Measurements from ENCODE around the gene MED14. TPM values are rescaled to one million over a fixed set of nuclear protein-coding genes. Genes with fewer than 3 reads are reported as not detected.

The MED14 gene
- total and polyA plus RNA-seq, 8 donors, result 5.5 to 107 (median 49.4) TPM

DNA sequence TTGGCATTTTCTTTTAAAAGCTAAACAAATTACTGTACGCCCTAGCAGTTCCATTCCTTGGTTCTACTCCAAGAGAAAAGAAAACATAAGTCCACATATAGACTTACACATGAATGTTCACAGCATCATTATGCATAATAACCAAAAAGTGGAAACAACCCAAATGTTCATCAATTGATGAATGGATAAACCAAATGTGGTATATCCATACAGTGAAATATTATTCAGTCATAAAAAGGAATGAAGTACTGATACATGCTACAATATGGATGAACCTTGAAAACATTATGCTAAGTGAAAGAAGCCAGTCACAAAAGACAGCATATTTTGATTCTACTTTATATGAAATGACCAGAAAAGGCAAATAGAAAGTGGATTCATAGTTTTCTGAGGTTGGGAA is 36.5 kb downstream of the MED14 start:
- DNase-seq, result no peak
- Histone ChIP-seq H3K4me1 (no peaks in the 10 kb centered on the region), H3K9me3 (peaks cover 0 to 6% (median 2%) of the 10 kb centered on the region in 4 donors), H3K36me3 (peaks cover 0 to 58% (median 27%) of the 10 kb centered on the region in 4 donors), H3K27me3 (no peaks in the 10 kb centered on the region), H3K4me3 (no peak overlapping the region), H3K27ac (no peak overlapping the region)
- WGBS, 5 donors, result 65 to 96% (median 89%) methylated on average over 1 of the region's 1 CpG
- intact Hi-C loops (cut with DNase I; ENCODE audit: low total_unique reads), result no loop called here
- TF ChIP-seq POLR2A (IDR thresholded peaks at IDR 0.05), result no peak
- TF ChIP-seq, protein P1, sequence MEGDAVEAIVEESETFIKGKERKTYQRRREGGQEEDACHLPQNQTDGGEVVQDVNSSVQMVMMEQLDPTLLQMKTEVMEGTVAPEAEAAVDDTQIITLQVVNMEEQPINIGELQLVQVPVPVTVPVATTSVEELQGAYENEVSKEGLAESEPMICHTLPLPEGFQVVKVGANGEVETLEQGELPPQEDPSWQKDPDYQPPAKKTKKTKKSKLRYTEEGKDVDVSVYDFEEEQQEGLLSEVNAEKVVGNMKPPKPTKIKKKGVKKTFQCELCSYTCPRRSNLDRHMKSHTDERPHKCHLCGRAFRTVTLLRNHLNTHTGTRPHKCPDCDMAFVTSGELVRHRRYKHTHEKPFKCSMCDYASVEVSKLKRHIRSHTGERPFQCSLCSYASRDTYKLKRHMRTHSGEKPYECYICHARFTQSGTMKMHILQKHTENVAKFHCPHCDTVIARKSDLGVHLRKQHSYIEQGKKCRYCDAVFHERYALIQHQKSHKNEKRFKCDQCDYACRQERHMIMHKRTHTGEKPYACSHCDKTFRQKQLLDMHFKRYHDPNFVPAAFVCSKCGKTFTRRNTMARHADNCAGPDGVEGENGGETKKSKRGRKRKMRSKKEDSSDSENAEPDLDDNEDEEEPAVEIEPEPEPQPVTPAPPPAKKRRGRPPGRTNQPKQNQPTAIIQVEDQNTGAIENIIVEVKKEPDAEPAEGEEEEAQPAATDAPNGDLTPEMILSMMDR (IDR thresholded peaks at IDR 0.05), result no peak
- no peak for TF ChIP-seq EP300 (IDR thresholded peaks at IDR 0.05)
- no peak for TF ChIP-seq POLR2AphosphoS5 (IDR thresholded peaks at IDR 0.05)

DNA sequence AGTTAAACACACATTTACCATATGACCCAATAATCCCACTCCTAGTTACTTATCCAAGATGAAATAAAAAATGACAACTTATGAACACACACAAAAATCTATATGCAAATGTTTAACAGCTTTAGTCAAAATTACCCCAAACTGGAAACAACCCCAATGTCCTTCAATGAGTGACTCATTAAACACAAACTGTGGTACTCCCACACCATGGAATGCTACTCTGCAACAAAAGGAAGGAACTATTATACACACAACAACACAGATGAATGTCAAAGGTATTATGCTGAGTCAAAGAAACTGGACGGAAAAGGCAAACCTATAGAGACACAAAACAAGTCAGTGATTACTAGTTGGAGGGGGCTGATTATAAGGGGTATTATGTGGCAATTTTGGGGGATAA is 40.5 kb downstream of the MED14 start:
- Histone ChIP-seq H3K27ac (no peak overlapping the region), H3K4me3 (no peak overlapping the region), H3K9me3 (peaks cover 0 to 6% (median 2%) of the 10 kb centered on the region in 4 donors), H3K27me3 (no peaks in the 10 kb centered on the region), H3K4me1 (no peaks in the 10 kb centered on the region), H3K36me3 (peaks cover 0 to 81% (median 52%) of the 10 kb centered on the region in 4 donors)
- intact Hi-C loops (cut with DNase I; ENCODE audit: low total_unique reads), result no loop called here
- no peak for DNase-seq
- WGBS, 5 donors, result 86 to 100% (median 91%) methylated on average over 1 of the region's 1 CpG
- TF ChIP-seq EP300 (IDR thresholded peaks at IDR 0.05), result no peak
- no peak for TF ChIP-seq POLR2A (IDR thresholded peaks at IDR 0.05)
- TF ChIP-seq POLR2AphosphoS5 (IDR thresholded peaks at IDR 0.05), result no peak

DNA sequence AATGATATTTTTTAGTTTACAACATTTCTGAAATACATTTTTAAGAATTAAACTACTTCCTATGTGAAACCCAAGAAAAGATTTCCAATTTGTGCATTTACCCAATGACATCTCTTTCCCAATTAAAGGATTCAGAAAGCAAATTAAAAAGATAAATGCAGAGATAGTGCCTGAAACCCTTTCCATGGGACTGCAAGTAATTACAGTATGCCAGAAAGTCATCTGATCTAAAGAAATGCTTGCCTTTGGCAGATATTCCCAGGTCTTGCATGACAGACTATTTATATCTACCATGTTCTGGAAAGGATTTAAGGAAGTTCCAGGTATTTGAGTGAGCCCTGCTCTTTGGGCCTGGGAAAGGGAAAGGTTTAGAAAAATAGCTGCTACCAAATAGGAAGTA is 46.4 kb downstream of the MED14 start:
- Histone ChIP-seq H3K4me3 (no peak overlapping the region), H3K36me3 (peaks cover 0 to 53% (median 50%) of the 10 kb centered on the region in 4 donors), H3K9me3 (no peaks in the 10 kb centered on the region), H3K4me1 (no peaks in the 10 kb centered on the region), H3K27me3 (no peaks in the 10 kb centered on the region), H3K27ac (no peak overlapping the region)
- TF ChIP-seq, protein P1 (IDR thresholded peaks at IDR 0.05), result no peak
- TF ChIP-seq POLR2AphosphoS5 (IDR thresholded peaks at IDR 0.05) (no peak), POLR2A (IDR thresholded peaks at IDR 0.05) (no peak), EP300 (IDR thresholded peaks at IDR 0.05) (no peak)
- no peak for DNase-seq
- intact Hi-C loops (cut with DNase I; ENCODE audit: low total_unique reads), result no loop called here

DNA sequence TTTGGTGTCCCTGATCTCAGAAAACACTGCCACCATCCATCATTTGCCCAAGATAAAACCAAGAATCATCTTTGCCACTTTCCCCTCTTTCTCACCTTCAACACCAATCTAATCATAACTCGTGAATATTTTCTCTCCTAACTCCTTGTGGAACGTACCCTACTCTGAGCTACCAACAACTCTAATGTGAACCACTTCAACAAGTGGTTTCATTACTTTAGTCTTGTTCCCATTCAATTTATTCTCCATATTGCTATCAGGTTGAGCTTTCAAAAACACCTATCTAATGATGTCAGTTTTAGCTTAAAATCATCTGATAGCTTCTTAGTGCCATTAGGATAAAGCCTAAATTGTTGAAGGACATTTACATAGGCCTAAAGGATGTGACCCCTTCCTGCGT is 48.2 kb downstream of the MED14 start:
- TF ChIP-seq POLR2A (IDR thresholded peaks at IDR 0.05), result no peak
- TF ChIP-seq EP300 (IDR thresholded peaks at IDR 0.05), result no peak
- TF ChIP-seq, protein P1 (IDR thresholded peaks at IDR 0.05), result no peak
- no peak for TF ChIP-seq POLR2AphosphoS5 (IDR thresholded peaks at IDR 0.05)
- intact Hi-C loops (cut with DNase I; ENCODE audit: low total_unique reads), result no loop called here
- no peak for DNase-seq
- Histone ChIP-seq H3K9me3 (no peaks in the 10 kb centered on the region), H3K4me1 (no peaks in the 10 kb centered on the region), H3K27me3 (no peaks in the 10 kb centered on the region), H3K36me3 (peaks cover 0 to 45% (median 43%) of the 10 kb centered on the region in 4 donors), H3K4me3 (no peak overlapping the region), H3K27ac (no peak overlapping the region)
- 89 to 100% (median 94%) methylated on average over 3 of the region's 3 CpGs for WGBS, 5 donors

DNA sequence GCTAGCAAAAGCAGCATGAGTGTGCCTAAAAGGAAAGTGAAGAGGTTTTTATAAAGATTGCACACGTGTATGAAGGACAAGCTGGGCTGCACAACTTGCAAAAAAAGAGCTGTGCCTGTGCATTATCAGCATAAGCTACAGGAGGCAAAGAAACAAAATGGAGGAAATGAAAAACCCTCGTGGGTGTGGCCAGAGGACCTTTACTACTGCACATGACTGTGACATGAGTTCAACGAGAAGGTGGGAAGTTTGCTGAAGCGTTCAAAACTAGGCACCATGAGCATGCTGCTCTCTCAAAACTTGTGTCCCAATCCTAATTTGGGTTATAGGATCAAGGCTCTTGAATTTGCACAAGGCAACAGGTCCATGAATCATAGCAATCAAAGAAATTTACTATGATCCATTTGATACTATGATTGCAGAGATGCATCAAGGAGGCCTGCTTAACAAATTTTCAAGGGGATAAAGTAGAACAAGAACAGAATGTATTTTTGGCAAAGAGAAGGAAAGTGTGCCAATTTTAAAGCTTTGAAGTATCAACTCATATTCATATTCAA is 49.9 kb downstream of the MED14 start:
- intact Hi-C loops (cut with DNase I; ENCODE audit: low total_unique reads), result no loop called here
- Histone ChIP-seq H3K27me3 (no peaks in the 10 kb centered on the region), H3K27ac (no peak overlapping the region), H3K4me1 (no peaks in the 10 kb centered on the region), H3K36me3 (peaks cover 0 to 51% (median 46%) of the 10 kb centered on the region in 4 donors), H3K4me3 (no peak overlapping the region), H3K9me3 (no peaks in the 10 kb centered on the region)
- WGBS, 5 donors, result 40 to 71% (median 47%) methylated on average over 1 to 4 of the region's 4 CpGs
- TF ChIP-seq, protein P1 (IDR thresholded peaks at IDR 0.05), result no peak
- TF ChIP-seq EP300 (IDR thresholded peaks at IDR 0.05) (no peak), POLR2A (IDR thresholded peaks at IDR 0.05) (no peak), POLR2AphosphoS5 (IDR thresholded peaks at IDR 0.05) (no peak)
- DNase-seq, result no peak
